Neural cell (in vitro differentiated cells): ENCODE measurements around the gene FAF1.

Experiments used
- MXI1 ChIP-seq: fragments of 450-650 bp; conservative IDR thresholded peaks from 2 replicates; pipeline ENCODE4 v1.6.1; 2014; ENCODE audit warnings: antibody characterized with exemption, mild to moderate bottlenecking; ENCODE audit not compliant: poor library complexity, severe bottlenecking
- POLR2AphosphoS5 ChIP-seq: IDR thresholded peaks from 2 replicates; pipeline ENCODE4 v1.6.1; 2012
- TAF1 ChIP-seq: IDR thresholded peaks from 2 replicates; pipeline ENCODE4 v1.6.1; 2012; ENCODE audit warnings: low read depth
- TF ChIP-seq, protein P1 (sequence below): fragments of 450-650 bp; IDR thresholded peaks from 2 replicates; pipeline ENCODE4 v1.5.1; 2014; ENCODE audit warnings: antibody characterized with exemption, mild to moderate bottlenecking, moderate library complexity; ENCODE audit not compliant: poor library complexity, severe bottlenecking

GRCh38 chr1:50702395-50702794, 257.7 kb downstream of the FAF1 start:
- TF ChIP-seq TAF1 (no peak), POLR2AphosphoS5 (no peak), MXI1 (no peak)
- TF ChIP-seq, protein P1, sequence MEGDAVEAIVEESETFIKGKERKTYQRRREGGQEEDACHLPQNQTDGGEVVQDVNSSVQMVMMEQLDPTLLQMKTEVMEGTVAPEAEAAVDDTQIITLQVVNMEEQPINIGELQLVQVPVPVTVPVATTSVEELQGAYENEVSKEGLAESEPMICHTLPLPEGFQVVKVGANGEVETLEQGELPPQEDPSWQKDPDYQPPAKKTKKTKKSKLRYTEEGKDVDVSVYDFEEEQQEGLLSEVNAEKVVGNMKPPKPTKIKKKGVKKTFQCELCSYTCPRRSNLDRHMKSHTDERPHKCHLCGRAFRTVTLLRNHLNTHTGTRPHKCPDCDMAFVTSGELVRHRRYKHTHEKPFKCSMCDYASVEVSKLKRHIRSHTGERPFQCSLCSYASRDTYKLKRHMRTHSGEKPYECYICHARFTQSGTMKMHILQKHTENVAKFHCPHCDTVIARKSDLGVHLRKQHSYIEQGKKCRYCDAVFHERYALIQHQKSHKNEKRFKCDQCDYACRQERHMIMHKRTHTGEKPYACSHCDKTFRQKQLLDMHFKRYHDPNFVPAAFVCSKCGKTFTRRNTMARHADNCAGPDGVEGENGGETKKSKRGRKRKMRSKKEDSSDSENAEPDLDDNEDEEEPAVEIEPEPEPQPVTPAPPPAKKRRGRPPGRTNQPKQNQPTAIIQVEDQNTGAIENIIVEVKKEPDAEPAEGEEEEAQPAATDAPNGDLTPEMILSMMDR, result no peak
